K562 (cell line): ENCODE measurements around the gene MAD1L1. TPM values are rescaled to one million over a fixed set of nuclear protein-coding genes. Genes with fewer than 3 reads are reported as not detected.

ENCODE experiments used
- ATF4 ChIP-seq: fragments of 450-650 bp; formaldehyde crosslinking; IDR thresholded peaks from 2 replicates; pipeline ENCODE4 v1.4.0; 2022; ENCODE audit warnings: mild to moderate bottlenecking, moderate library complexity
- CBFA2T2 ChIP-seq: fragments of 450-650 bp; conservative IDR thresholded peaks from 2 replicates; pipeline ENCODE4 v1.6.1; 2017; ENCODE audit warnings: mild to moderate bottlenecking
- CGGBP1 ChIP-seq: fragments of 250-450 bp; sonication (Bioruptor Pico); IDR thresholded peaks from 2 replicates; pipeline ENCODE4 v1.9.0; 2021; ENCODE audit warnings: mild to moderate bottlenecking
- CTCF ChIP-seq, 3 experiments: IDR thresholded peaks in 2 of 3; conservative IDR thresholded peaks in 1 of 3; 2 replicates each; pipeline ENCODE4 v1.5.1; 2011 to 2012; ENCODE audit warnings: low read length in 3 of 3, mild to moderate bottlenecking in 3 of 3, control low read depth in 2 of 3, improper control_type of control experiment in 1 of 3, inconsistent platforms in 1 of 3, low read depth in 1 of 3, mixed read lengths in 1 of 3, moderate library complexity in 1 of 3; ENCODE audit not compliant: insufficient read depth in 2 of 3
- DEAF1 ChIP-seq: fragments of 450-650 bp; formaldehyde crosslinking; IDR thresholded peaks from 2 replicates; pipeline ENCODE4 v1.4.0; 2020; ENCODE audit warnings: mild to moderate bottlenecking, moderate library complexity
- ETV5 ChIP-seq: sonication (generic); formaldehyde crosslinking; IDR thresholded peaks from 2 replicates; pipeline ENCODE4 v1.4.0; 2020; ENCODE audit warnings: low read depth, mild to moderate bottlenecking, missing genetic modification reagents
- GABPA ChIP-seq: fragments of 200-800 bp; sonication (Bioruptor generic); conservative IDR thresholded peaks from 2 replicates; pipeline ENCODE4 v1.6.1; 2016; ENCODE audit warnings: low read depth, missing genetic modification characterization, missing compliant biosample characterization
- IRF1 ChIP-seq: sonication (generic); formaldehyde crosslinking; IDR thresholded peaks from 2 replicates; pipeline ENCODE4 v1.8.0; 2022; ENCODE audit warnings: missing genetic modification reagents, mild to moderate bottlenecking, borderline replicate concordance
- MITF ChIP-seq: IDR thresholded peaks from 2 replicates; pipeline ENCODE4 v1.6.1; 2014; ENCODE audit warnings: antibody characterized with exemption
- NFXL1 ChIP-seq: fragments of 450-650 bp; formaldehyde crosslinking; IDR thresholded peaks from 2 replicates; pipeline ENCODE4 v1.4.0; 2021; ENCODE audit warnings: mild to moderate bottlenecking
- PHF20 ChIP-seq: fragments of 450-650 bp; IDR thresholded peaks from 2 replicates; pipeline ENCODE4 v1.6.1; 2018; ENCODE audit not compliant: partially characterized antibody
- PKNOX1 ChIP-seq: fragments of 450-650 bp; IDR thresholded peaks from 2 replicates; pipeline ENCODE4 v1.6.1; 2016
- ZBTB5 ChIP-seq: fragments of 450-650 bp; IDR thresholded peaks from 2 replicates; pipeline ENCODE4 v1.6.1; 2017; ENCODE audit warnings: antibody characterized with exemption
- ZNF253 ChIP-seq: fragments of 250-450 bp; sonication (Bioruptor Pico); conservative IDR thresholded peaks from 2 replicates; pipeline ENCODE4 v1.6.1; 2021; ENCODE audit warnings: mild to moderate bottlenecking
- ZNF785 ChIP-seq: fragments of 250-450 bp; sonication (Bioruptor Pico); IDR thresholded peaks from 2 replicates; pipeline ENCODE4 v1.4.0; 2020; ENCODE audit warnings: mild to moderate bottlenecking
- polyA plus RNA-seq, 8 experiments: library from polyadenylated mRNA; depleted of rRNA in 4 of 8; stranded (reverse) in 5 of 8; unstranded in 3 of 8; fragments of >200 nt; fragmentation: Nextera tagmentation in 2 of 8; fragmentation: Illumina TruSeq in 1 of 8; extraction: Ambion mirVana in 2 of 8; extraction: Trizol in 1 of 8; gene quantifications; 2 replicates each; pipeline versions ENCODE4 v1.2.1 to v1.2.3, GENCODE V29; 2011 to 2014; ENCODE audit warnings: inconsistent platforms in 1 of 8, missing spikeins in 1 of 8
- total RNA-seq, 7 experiments: library from RNA; depleted of rRNA in 6 of 7; stranded (reverse); fragments of >200 nt in 6 of 7; fragmentation: Illumina TruSeq in 2 of 7; extraction: Trizol in 2 of 7; gene quantifications; 2 replicates each; pipeline versions ENCODE4 v1.2.1 to v1.2.3, GENCODE V29; 2011 to 2021; ENCODE audit warnings: low replicate concordance in 1 of 7

Gene MAD1L1
- total and polyA plus RNA-seq, 9 of the 15 experiments (the other 6 are each of a cell fraction or from before 2014, with no cell fraction given): 1.7 to 89.7 (median 18.0) TPM

- 0 out of 2 replicates have a peak, but pooled peaks have one; percentile 4 for TF ChIP-seq ATF4 (CRISPR knock-in tag)
- TF ChIP-seq PKNOX1: peak; percentile 84
- no peak for TF ChIP-seq ZBTB5
- TF ChIP-seq MITF: peak; percentile 66; the same call in 1 of the 2 replicates
- TF ChIP-seq IRF1: no peak
- TF ChIP-seq CBFA2T2: no peak
- no peak for TF ChIP-seq PHF20
- no peak for TF ChIP-seq NFXL1
- TF ChIP-seq GABPA (tag): peak; percentile 54; the same call in 1 of the 2 replicates
- TF ChIP-seq ZNF785 (CRISPR knock-in tag): no peak
- TF ChIP-seq CGGBP1 (CRISPR knock-in tag): no peak
- no peak for TF ChIP-seq CTCF (IDR thresholded peaks at IDR 0.05 in 2 of 3, conservative IDR thresholded peaks at IDR 0.05 in 1 of 3; ENCODE audit: insufficient read depth in 2 of 3, low read depth in 1 of 3, low read length in 3 of 3)
- peak; percentile 66 for TF ChIP-seq ETV5
- no peak for TF ChIP-seq ZNF253 (CRISPR knock-in tag)
- TF ChIP-seq DEAF1: no peak
These were observed 212.8 kb downstream of the MAD1L1 start (continued) for GRCh38 chr7:2019711-2020511.
